ENCODE data around the gene TMEM269. TPM values are rescaled to one million over a fixed set of nuclear protein-coding genes. Genes with fewer than 3 reads are reported as not detected.

The TMEM269 gene
- polyA plus RNA-seq, 1 donor (not counting 4 experiments of a cell fraction or from before 2014, with no cell fraction given): 0.12 TPM

GRCh38 chr1:42741706-42742105 lies 43.1 kb upstream of the TMEM269 start:
- H3K9ac ChIP-seq (ENCODE audit: control insufficient read depth, extremely low read depth, insufficient read depth, low read length): no peak overlapping the region
- H3K9me1 ChIP-seq (ENCODE audit: control insufficient read depth, extremely low read depth, insufficient read depth, low read length): peaks cover 2% of the 10 kb centered on the region
- no peak overlapping the region for H3K4me3 ChIP-seq (ENCODE audit: control insufficient read depth in 2 of 3, extremely low read depth in 1 of 3, insufficient read depth in 2 of 3, low read depth in 1 of 3, low read length in 3 of 3)
- H2AFZ ChIP-seq (ENCODE audit: control insufficient read depth, low read length): no peak overlapping the region
- no peak overlapping the region for H3K27ac ChIP-seq (ENCODE audit: control insufficient read depth, insufficient read depth, low read length)
- dilution Hi-C loops (cut with MboI; ENCODE audit: extremely low pct_ligation_motif_present, low sequenced_read_pairs): no loop called here
- TF ChIP-seq, protein P1, sequence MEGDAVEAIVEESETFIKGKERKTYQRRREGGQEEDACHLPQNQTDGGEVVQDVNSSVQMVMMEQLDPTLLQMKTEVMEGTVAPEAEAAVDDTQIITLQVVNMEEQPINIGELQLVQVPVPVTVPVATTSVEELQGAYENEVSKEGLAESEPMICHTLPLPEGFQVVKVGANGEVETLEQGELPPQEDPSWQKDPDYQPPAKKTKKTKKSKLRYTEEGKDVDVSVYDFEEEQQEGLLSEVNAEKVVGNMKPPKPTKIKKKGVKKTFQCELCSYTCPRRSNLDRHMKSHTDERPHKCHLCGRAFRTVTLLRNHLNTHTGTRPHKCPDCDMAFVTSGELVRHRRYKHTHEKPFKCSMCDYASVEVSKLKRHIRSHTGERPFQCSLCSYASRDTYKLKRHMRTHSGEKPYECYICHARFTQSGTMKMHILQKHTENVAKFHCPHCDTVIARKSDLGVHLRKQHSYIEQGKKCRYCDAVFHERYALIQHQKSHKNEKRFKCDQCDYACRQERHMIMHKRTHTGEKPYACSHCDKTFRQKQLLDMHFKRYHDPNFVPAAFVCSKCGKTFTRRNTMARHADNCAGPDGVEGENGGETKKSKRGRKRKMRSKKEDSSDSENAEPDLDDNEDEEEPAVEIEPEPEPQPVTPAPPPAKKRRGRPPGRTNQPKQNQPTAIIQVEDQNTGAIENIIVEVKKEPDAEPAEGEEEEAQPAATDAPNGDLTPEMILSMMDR (optimal IDR thresholded peaks at IDR 0.05 in 1 of 3, IDR thresholded peaks at IDR 0.05 in 1 of 3, conservative IDR thresholded peaks at IDR 0.05 in 1 of 3; ENCODE audit: extremely low read depth in 1 of 3, insufficient read depth in 2 of 3, low read length in 3 of 3): no peak
- TF ChIP-seq EZH2 (IDR thresholded peaks at IDR 0.05; ENCODE audit: low read length): no peak
- H4K20me1 ChIP-seq (ENCODE audit: control insufficient read depth, extremely low read depth, insufficient read depth, low read length): no peaks in the 10 kb centered on the region
- no peak overlapping the region for H3K4me2 ChIP-seq (ENCODE audit: control insufficient read depth, extremely low read depth, insufficient read depth, low read depth, low read length)
- H3K79me2 ChIP-seq (ENCODE audit: control insufficient read depth, insufficient read depth, low read length): no peaks in the 10 kb centered on the region
- peaks cover 0 to 6% of the 10 kb centered on the region in 2 experiments for H3K36me3 ChIP-seq (ENCODE audit: control insufficient read depth in 2 of 2, extremely low read depth in 1 of 2, insufficient read depth in 2 of 2, low read length in 2 of 2)
- H3K9me3 ChIP-seq (ENCODE audit: control insufficient read depth, low read depth, low read length): no peaks in the 10 kb centered on the region
- DNase-seq (ENCODE audit: low read depth, low spot score) (no peak), FAIRE-seq (no peak)
- H3K4me1 ChIP-seq (ENCODE audit: control insufficient read depth, extremely low read depth, insufficient read depth, low read length): peaks cover 31% of the 10 kb centered on the region
- no peaks in the 10 kb centered on the region for H3K27me3 ChIP-seq (ENCODE audit: control insufficient read depth, extremely low read depth, insufficient read depth, low read length)

DNA sequence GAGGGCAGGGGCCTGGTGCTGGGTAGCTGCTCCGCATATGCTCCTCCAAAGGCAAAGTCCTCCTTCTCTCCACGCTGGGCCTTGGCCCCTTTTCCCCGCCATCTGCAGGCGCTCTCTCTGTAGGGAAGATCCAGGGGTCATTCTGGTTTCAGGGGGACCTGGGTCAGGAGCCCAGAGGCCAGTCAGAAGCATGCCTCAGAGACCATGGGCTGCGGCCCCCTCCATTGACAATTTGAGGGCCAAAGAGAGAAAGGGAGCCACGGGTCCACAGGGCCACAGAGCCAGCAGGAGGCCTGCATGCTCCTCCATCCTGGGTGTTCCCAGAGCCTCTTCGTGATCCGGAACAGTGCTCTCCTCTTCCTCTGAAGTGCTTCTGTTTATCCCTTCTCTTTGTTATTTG lies 42.6 kb upstream of the TMEM269 start:
- Histone ChIP-seq H3K9me3 (ENCODE audit: control insufficient read depth, low read depth, low read length) (no peaks in the 10 kb centered on the region), H3K27me3 (ENCODE audit: control insufficient read depth, extremely low read depth, insufficient read depth, low read length) (no peaks in the 10 kb centered on the region), H3K79me2 (ENCODE audit: control insufficient read depth, insufficient read depth, low read length) (no peaks in the 10 kb centered on the region), H4K20me1 (ENCODE audit: control insufficient read depth, extremely low read depth, insufficient read depth, low read length) (no peaks in the 10 kb centered on the region), H3K27ac (ENCODE audit: control insufficient read depth, insufficient read depth, low read length) (peak overlapping the region; percentile 93), H3K36me3 (ENCODE audit: control insufficient read depth in 2 of 2, extremely low read depth in 1 of 2, insufficient read depth in 2 of 2, low read length in 2 of 2) (peaks cover 3 to 7% of the 10 kb centered on the region in 2 experiments), H3K9ac (ENCODE audit: control insufficient read depth, extremely low read depth, insufficient read depth, low read length) (peak overlapping the region; percentile 65), H3K4me3 (ENCODE audit: control insufficient read depth in 2 of 3, extremely low read depth in 1 of 3, insufficient read depth in 2 of 3, low read depth in 1 of 3, low read length in 3 of 3) (no peak overlapping the region), H3K4me2 (ENCODE audit: control insufficient read depth, extremely low read depth, insufficient read depth, low read depth, low read length) (peak overlapping the region; percentile 86), H2AFZ (ENCODE audit: control insufficient read depth, low read length) (peak overlapping the region; percentile 9), H3K9me1 (ENCODE audit: control insufficient read depth, extremely low read depth, insufficient read depth, low read length) (peaks cover 2% of the 10 kb centered on the region), H3K4me1 (ENCODE audit: control insufficient read depth, extremely low read depth, insufficient read depth, low read length) (peaks cover 27% of the 10 kb centered on the region)
- dilution Hi-C loops (cut with MboI; ENCODE audit: extremely low pct_ligation_motif_present, low sequenced_read_pairs): no loop called here
- FAIRE-seq: peak; percentile 67
- DNase-seq (ENCODE audit: low read depth, low spot score): no peak
- TF ChIP-seq, protein P1 (optimal IDR thresholded peaks at IDR 0.05 in 1 of 3, IDR thresholded peaks at IDR 0.05 in 1 of 3, conservative IDR thresholded peaks at IDR 0.05 in 1 of 3; ENCODE audit: extremely low read depth in 1 of 3, insufficient read depth in 2 of 3, low read length in 3 of 3): no peak
- no peak for TF ChIP-seq EZH2 (IDR thresholded peaks at IDR 0.05; ENCODE audit: low read length)
